Keratinocyte (primary cell): Measurements from ENCODE around the gene NGLY1.

ENCODE experiments used
- CTCF ChIP-seq, 3 experiments: IDR thresholded peaks in 1 of 3; conservative IDR thresholded peaks in 1 of 3; optimal IDR thresholded peaks in 1 of 3; 2 replicates in 2 of 3; 3 replicates in 1 of 3; pipeline versions ENCODE3 to v1.5.1; 2011; ENCODE audit warnings: low read length in 3 of 3, mild to moderate bottlenecking in 3 of 3, moderate library complexity in 2 of 3, control low read depth in 1 of 3, inconsistent platforms in 1 of 3; ENCODE audit not compliant: insufficient read depth in 2 of 3; ENCODE audit errors: extremely low read depth in 1 of 3
- EZH2 ChIP-seq: IDR thresholded peaks from one replicate; pipeline ENCODE4 v1.6.1; 2012; ENCODE audit warnings: inconsistent platforms, mild to moderate bottlenecking, low read length, moderate library complexity

DNA sequence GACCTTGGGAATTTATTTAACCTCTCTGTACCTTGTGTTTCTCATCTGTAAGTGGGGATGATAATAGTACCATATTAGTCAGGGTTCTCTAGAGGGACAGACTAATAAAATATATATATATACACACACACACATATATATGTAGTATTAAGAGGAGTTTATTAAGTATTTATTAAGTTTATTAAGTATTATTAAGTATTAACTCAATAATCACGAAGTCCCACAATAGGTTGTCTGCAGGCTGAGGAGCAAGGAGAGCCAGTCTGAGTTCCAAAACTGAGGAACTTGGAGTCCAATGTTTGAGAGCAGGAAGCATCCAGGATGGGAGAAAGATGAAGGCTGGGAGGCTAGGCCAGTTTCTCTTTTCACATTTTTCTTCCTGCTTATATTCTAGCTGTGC is 21.4 kb upstream of the NGLY1 start:
- no peak for TF ChIP-seq EZH2
- TF ChIP-seq CTCF (optimal IDR thresholded peaks at IDR 0.05 in 1 of 3, IDR thresholded peaks at IDR 0.05 in 1 of 3, conservative IDR thresholded peaks at IDR 0.05 in 1 of 3; ENCODE audit: extremely low read depth in 1 of 3, insufficient read depth in 2 of 3, low read length in 3 of 3), result no peak
